T-helper 17 cell (primary cell): Measurements from ENCODE around the gene ACE2. TPM values are rescaled to one million over a fixed set of nuclear protein-coding genes. Genes with fewer than 3 reads are reported as not detected.

Source experiments
- ATAC-seq: fragments of 150-1000 bp; cut with Tn5 transposase; 2 replicates; pipeline ENCODE4 v1.10.0; 2021; ENCODE audit warnings: mild to moderate bottlenecking, moderate library complexity
- DNase-seq, 3 donors: peaks; one replicate each; pipeline versions ENCODE4 v3.0.0 to v3.0.0-alpha.2; 2020 to 2021
- H3K9me3 ChIP-seq: one replicate; pipeline ENCODE4 v1.7.0; 2013; ENCODE audit warnings: low read length, mild to moderate bottlenecking; ENCODE audit not compliant: control insufficient read depth, poor library complexity, severe bottlenecking
- H3K27ac Mint-ChIP-seq: one replicate; pipeline ENCODE4 v1.8.0; 2022; ENCODE audit warnings: mild to moderate bottlenecking, moderate library complexity, mixed read lengths
- H3K27me3 Mint-ChIP-seq: one replicate; pipeline ENCODE4 v1.8.0; 2022; ENCODE audit warnings: mixed read lengths
- H3K36me3 Mint-ChIP-seq: one replicate; pipeline ENCODE4 v1.8.0; 2022; ENCODE audit warnings: low read depth, mixed read lengths
- H3K4me1 Mint-ChIP-seq: one replicate; pipeline ENCODE4 v1.8.0; 2022; ENCODE audit warnings: mild to moderate bottlenecking, mixed read lengths
- H3K4me3 Mint-ChIP-seq: one replicate; pipeline ENCODE4 v1.8.0; 2022; ENCODE audit warnings: mild to moderate bottlenecking, moderate library complexity, mixed read lengths
- total RNA-seq, 4 donors: library from RNA in 2 of 4; stranded (reverse) in 2 of 4; gene quantifications; one replicate each; pipeline ENCODE4 v1.2.3 and lab custom pipeline; 2022 to 2026

The ACE2 gene
- total RNA-seq, 2 donors from 2014 or later, result not detected

DNA sequence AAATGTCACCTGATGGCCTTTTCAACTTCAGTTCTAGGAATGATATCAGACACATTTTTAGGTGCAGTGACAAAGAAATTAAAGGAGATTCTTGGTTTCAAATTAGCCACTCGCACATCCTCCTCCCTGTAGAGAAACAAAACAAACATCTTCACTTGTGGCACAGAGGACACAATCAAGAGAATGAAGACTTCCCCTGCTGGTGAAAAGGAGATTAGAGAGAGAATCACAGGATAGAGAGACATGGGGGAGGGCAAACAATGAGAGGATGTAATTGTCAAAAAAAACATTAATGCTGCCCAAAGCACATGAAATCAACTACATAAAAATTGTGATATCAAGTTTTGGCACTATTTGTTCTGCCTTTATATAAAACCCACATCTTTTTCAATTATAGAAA, 34.5 kb downstream of the ACE2 start:
- DNase-seq, result no peak
- Mint-ChIP-seq H3K36me3 (no peaks in the 10 kb centered on the region), H3K27me3 (peaks cover 22% of the 10 kb centered on the region), H3K4me3 (no peak overlapping the region), H3K27ac (no peak overlapping the region), H3K4me1 (peaks cover 4% of the 10 kb centered on the region)
- no peaks in the 10 kb centered on the region for H3K9me3 ChIP-seq
- no peak for ATAC-seq

- Mint-ChIP-seq H3K27ac (no peak overlapping the region), H3K36me3 (no peaks in the 10 kb centered on the region), H3K4me3 (no peak overlapping the region), H3K27me3 (peaks cover 22% of the 10 kb centered on the region), H3K4me1 (peaks cover 4% of the 10 kb centered on the region)
- no peak for DNase-seq
- no peak for ATAC-seq
- H3K9me3 ChIP-seq, result no peaks in the 10 kb centered on the region
Observed at GRCh38 chrX:15564981-15565579, 35.7 kb downstream of the ACE2 start.

GRCh38 chrX:15563056-15563455, 37.7 kb downstream of the ACE2 start:
- Mint-ChIP-seq H3K4me3 (no peak overlapping the region), H3K4me1 (peaks cover 4% of the 10 kb centered on the region), H3K36me3 (no peaks in the 10 kb centered on the region), H3K27ac (no peak overlapping the region), H3K27me3 (peaks cover 18% of the 10 kb centered on the region)
- ATAC-seq (no peak), DNase-seq (no peak)
- no peaks in the 10 kb centered on the region for H3K9me3 ChIP-seq

GRCh38 chrX:15560924-15561323, 39.8 kb downstream of the ACE2 start:
- DNase-seq, result no peak
- no peaks in the 10 kb centered on the region for H3K36me3 Mint-ChIP-seq
- ATAC-seq, result no peak
- peaks cover 13% of the 10 kb centered on the region for H3K27me3 Mint-ChIP-seq
- no peaks in the 10 kb centered on the region for H3K9me3 ChIP-seq
- no peak overlapping the region for H3K27ac Mint-ChIP-seq
- H3K4me1 Mint-ChIP-seq, result no peaks in the 10 kb centered on the region
- H3K4me3 Mint-ChIP-seq, result no peak overlapping the region

DNA sequence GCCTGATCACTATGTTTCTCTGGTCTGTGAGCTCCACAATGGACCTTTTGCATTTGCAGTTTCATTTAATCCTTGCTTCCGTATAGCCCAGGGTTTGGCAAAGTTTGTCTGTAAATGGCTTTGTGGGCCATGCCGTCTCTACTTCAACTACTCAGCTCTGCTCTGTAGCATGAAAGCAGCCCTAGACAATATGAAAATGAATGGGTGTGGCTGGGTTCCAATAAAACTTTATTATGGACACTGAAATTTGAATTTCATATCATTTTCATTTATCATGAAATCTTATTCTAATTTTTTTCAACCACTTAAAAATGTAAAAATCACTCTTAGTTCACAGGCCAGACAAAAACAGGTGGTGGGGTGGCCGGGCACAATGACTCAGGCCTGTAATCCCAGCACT, 41.5 kb downstream of the ACE2 start:
- no peaks in the 10 kb centered on the region for H3K36me3 Mint-ChIP-seq

GRCh38 chrX:15549189-15550012, 51.4 kb downstream of the ACE2 start:
- no peak for ATAC-seq
- no peaks in the 10 kb centered on the region for H3K9me3 ChIP-seq
- Mint-ChIP-seq H3K27me3 (no peaks in the 10 kb centered on the region), H3K4me3 (no peak overlapping the region), H3K36me3 (no peaks in the 10 kb centered on the region), H3K27ac (no peak overlapping the region), H3K4me1 (peaks cover 2% of the 10 kb centered on the region)
- DNase-seq, result no peak

More for the DNA sequence above, 41.5 kb downstream of the ACE2 start:
- H3K9me3 ChIP-seq, result no peaks in the 10 kb centered on the region
- ATAC-seq, result no peak
- Mint-ChIP-seq H3K4me3 (no peak overlapping the region), H3K4me1 (no peaks in the 10 kb centered on the region), H3K27me3 (peaks cover 3% of the 10 kb centered on the region), H3K27ac (no peak overlapping the region)
- DNase-seq, result no peak

DNA sequence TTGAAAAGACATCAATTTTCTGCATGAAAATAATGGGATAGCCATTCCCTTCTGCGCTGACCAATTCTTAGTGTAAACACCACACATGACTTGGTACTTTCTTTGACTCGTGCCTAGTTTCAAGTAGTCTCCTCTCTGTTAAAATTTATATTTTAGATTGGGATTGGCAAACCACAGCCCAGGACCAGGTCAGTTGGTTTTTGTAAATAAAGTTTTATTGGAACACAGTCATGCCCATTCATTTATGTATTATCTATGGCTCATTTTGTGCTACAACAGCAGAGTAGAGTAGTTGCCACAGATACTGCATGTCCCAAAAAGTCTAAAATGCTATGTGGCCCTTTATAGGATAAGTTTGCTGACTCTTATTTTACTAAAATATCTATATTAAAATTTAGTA, 53.4 kb downstream of the ACE2 start:
- Mint-ChIP-seq H3K27me3 (no peaks in the 10 kb centered on the region), H3K36me3 (no peaks in the 10 kb centered on the region), H3K27ac (no peak overlapping the region), H3K4me3 (no peak overlapping the region), H3K4me1 (peaks cover 2% of the 10 kb centered on the region)
- ATAC-seq, result no peak
- H3K9me3 ChIP-seq, result no peaks in the 10 kb centered on the region
- no peak for DNase-seq

- no peak for ATAC-seq
- DNase-seq, result no peak
- H3K4me1 Mint-ChIP-seq, result peaks cover 2% of the 10 kb centered on the region
- H3K27me3 Mint-ChIP-seq, result no peaks in the 10 kb centered on the region
- H3K27ac Mint-ChIP-seq, result no peak overlapping the region
- H3K9me3 ChIP-seq, result no peaks in the 10 kb centered on the region
- no peak overlapping the region for H3K4me3 Mint-ChIP-seq
- no peaks in the 10 kb centered on the region for H3K36me3 Mint-ChIP-seq
Observed at GRCh38 chrX:15546745-15547144, 54.0 kb downstream of the ACE2 start.

DNA sequence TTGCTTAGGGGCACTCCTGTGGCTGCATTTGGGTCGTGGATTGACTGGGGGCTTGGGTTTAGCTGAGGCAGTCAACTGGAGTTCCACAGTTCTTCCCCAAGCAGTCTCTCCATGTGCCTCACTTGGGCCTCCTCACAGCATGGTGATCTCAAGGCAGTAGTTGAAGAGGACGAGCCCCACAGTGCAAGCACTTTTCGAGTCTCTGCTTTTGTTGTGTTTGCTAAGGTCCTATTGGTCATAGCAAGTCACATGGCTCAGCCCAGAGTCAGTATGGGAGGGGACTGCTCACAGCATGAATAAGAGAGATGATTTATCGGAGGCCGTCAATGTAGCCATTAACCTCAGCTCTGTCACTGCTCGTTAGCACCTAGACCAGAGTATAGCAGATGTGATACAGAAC, 70.4 kb downstream of the ACE2 start:
- no peak for DNase-seq
- H3K4me1 Mint-ChIP-seq, result no peaks in the 10 kb centered on the region
- H3K4me3 Mint-ChIP-seq, result no peak overlapping the region
- H3K27ac Mint-ChIP-seq, result no peak overlapping the region
- H3K9me3 ChIP-seq, result no peaks in the 10 kb centered on the region
- no peak for ATAC-seq
- no peaks in the 10 kb centered on the region for H3K27me3 Mint-ChIP-seq
- no peaks in the 10 kb centered on the region for H3K36me3 Mint-ChIP-seq

DNA sequence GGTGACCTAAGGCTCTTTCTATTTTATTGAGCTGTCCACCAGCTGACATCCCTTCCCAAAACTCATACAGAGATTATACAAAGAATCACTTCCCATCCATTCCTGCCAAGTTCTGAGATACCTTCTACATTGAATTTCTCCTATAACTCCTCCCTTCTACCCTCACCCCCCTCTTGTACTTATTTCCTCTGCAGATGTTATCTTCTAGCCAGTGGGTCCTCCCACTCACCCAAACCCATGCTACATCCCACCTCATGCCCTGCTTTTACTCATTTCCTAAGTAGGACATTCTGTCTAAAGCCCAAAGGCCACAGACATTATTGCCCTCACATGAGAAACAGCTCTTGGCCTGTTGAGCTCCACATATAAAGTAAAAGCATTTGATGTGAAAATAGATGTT, 71.6 kb downstream of the ACE2 start:
- no peak overlapping the region for H3K27ac Mint-ChIP-seq
- H3K27me3 Mint-ChIP-seq, result no peaks in the 10 kb centered on the region
- H3K4me1 Mint-ChIP-seq, result no peaks in the 10 kb centered on the region
- DNase-seq (no peak), ATAC-seq (no peak)
- no peaks in the 10 kb centered on the region for H3K36me3 Mint-ChIP-seq
- no peak overlapping the region for H3K4me3 Mint-ChIP-seq
- H3K9me3 ChIP-seq, result no peaks in the 10 kb centered on the region

GRCh38 chrX:15525664-15526416, 74.9 kb downstream of the ACE2 start:
- DNase-seq, result no peak
- H3K27me3 Mint-ChIP-seq, result peaks cover 14% of the 10 kb centered on the region
- no peak overlapping the region for H3K4me3 Mint-ChIP-seq
- no peak for ATAC-seq
- H3K9me3 ChIP-seq, result no peaks in the 10 kb centered on the region
- no peak overlapping the region for H3K27ac Mint-ChIP-seq
- H3K36me3 Mint-ChIP-seq, result no peaks in the 10 kb centered on the region
- H3K4me1 Mint-ChIP-seq, result no peaks in the 10 kb centered on the region

DNA sequence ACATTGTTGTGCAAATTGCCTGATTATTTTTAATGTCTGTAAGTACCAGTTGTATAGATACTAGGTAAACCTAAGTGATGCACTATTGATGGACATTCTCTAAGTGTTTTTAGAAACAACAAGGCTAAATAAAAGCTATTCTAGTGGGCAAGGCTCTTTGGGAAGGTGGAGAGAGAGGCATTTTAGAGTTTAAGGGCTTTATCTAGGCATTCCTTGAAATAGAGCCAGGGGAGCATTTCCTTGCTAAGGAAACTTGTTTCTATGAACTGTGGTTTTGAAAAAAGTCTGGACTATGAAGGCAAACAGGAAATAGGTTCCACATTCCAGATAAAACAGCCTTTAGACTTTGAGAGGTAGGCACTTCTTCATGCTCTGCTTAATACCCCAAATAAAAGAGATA, 76.3 kb downstream of the ACE2 start:
- DNase-seq (no peak), ATAC-seq (no peak)
- no peak overlapping the region for H3K27ac Mint-ChIP-seq
- peaks cover 14% of the 10 kb centered on the region for H3K27me3 Mint-ChIP-seq
- no peak overlapping the region for H3K4me3 Mint-ChIP-seq
- no peaks in the 10 kb centered on the region for H3K4me1 Mint-ChIP-seq
- no peaks in the 10 kb centered on the region for H3K9me3 ChIP-seq
- no peaks in the 10 kb centered on the region for H3K36me3 Mint-ChIP-seq

GRCh38 chrX:15523088-15523487, 77.7 kb downstream of the ACE2 start:
- Mint-ChIP-seq H3K27me3 (peaks cover 14% of the 10 kb centered on the region), H3K36me3 (no peaks in the 10 kb centered on the region), H3K27ac (no peak overlapping the region), H3K4me3 (no peak overlapping the region), H3K4me1 (no peaks in the 10 kb centered on the region)
- no peaks in the 10 kb centered on the region for H3K9me3 ChIP-seq
- DNase-seq (no peak), ATAC-seq (no peak)
